HCT116 (cell line): Measurements from ENCODE around the gene ASIC5. TPM values are rescaled to one million over a fixed set of nuclear protein-coding genes. Genes with fewer than 3 reads are reported as not detected.

Experiments used
- ATAC-seq: fragments of 200-7000 bp; cut with Tn5 transposase; 2 replicates; pipeline ENCODE4 v1.9.1; 2020; ENCODE audit warnings: mild to moderate bottlenecking, moderate library complexity
- BruUV-seq: library from RNA; stranded (reverse); fragments of 400-500 nt; replicated peaks from 2 replicates; lab custom pipeline; 2021; lab: Mats Ljungman, UMichigan
- CTCF ChIA-PET: fragments of 300-600 bp; sonication (Branson Sonifier 250); formaldehyde crosslinking; loops from one replicate; lab custom pipeline; 2021; ENCODE audit warnings: antibody characterized with exemption; lab: Charles Lee
- POLR2A ChIA-PET: fragments of 300-600, 350-600 bp; sonication (Branson Sonifier 250); formaldehyde crosslinking; loops from one replicate; lab custom pipeline; 2021; ENCODE audit warnings: antibody characterized with exemption; lab: Charles Lee
- RAD21 ChIA-PET, 2 experiments: fragments of 300-600 bp; sonication (Branson Sonifier 250); formaldehyde crosslinking; loops; one replicate each; lab custom pipeline; 2023; ENCODE audit warnings: low total read pairs in 2 of 2; ENCODE audit not compliant: uncharacterized antibody in 2 of 2, unreplicated experiment in 2 of 2, low non-redundant PET in 1 of 2; lab: Charles Lee
- DNase-seq: peaks from one replicate; pipeline ENCODE4 v3.0.0-alpha.2; 2010; ENCODE audit warnings: low read depth, low spot score
- H2AFZ ChIP-seq: fragments of 200-600 bp; shearing (Covaris generic), sonication (generic); 2 replicates; pipeline ENCODE4 v1.6.1; 2017; ENCODE audit warnings: low read depth, mixed run types, mixed read lengths, antibody characterized with exemption, low read length; ENCODE audit not compliant: poor library complexity, severe bottlenecking
- H3K27ac ChIP-seq: 2 replicates; pipeline ENCODE4 v1.5.1; 2012; ENCODE audit warnings: low read depth, low read length
- H3K27me3 ChIP-seq: fragments of 200-600 bp; sonication (generic); 2 replicates; pipeline ENCODE4 v1.6.1; 2016; ENCODE audit warnings: mixed run types, low read length, mixed read lengths; ENCODE audit not compliant: insufficient read depth
- H3K36me3 ChIP-seq, 2 experiments: fragments of 200-500 bp in 1 of 2; fragments of 200-600 bp in 1 of 2; sonication (Bioruptor generic) in 1 of 2; sonication (generic) in 1 of 2; 2 replicates each; pipeline versions ENCODE4 v1.5.1 to v1.6.1; 2014 to 2016; ENCODE audit warnings: low read length in 2 of 2, inconsistent platforms in 1 of 2, mixed read lengths in 1 of 2, mixed run types in 1 of 2; ENCODE audit not compliant: insufficient read depth in 2 of 2, control insufficient read depth in 1 of 2
- H3K4me1 ChIP-seq, 2 experiments: fragments of 200-600 bp in 1 of 2; sonication (generic) in 1 of 2; 2 replicates each; pipeline versions ENCODE4 v1.5.1 to v1.6.1; 2012 to 2017; ENCODE audit warnings: low read length in 2 of 2, inconsistent platforms in 1 of 2, mild to moderate bottlenecking in 1 of 2, mixed read lengths in 1 of 2, mixed run types in 1 of 2, moderate library complexity in 1 of 2; ENCODE audit not compliant: insufficient read depth in 2 of 2, control insufficient read depth in 1 of 2
- H3K4me2 ChIP-seq: fragments of 200-600 bp; sonication (generic); 2 replicates; pipeline ENCODE4 v1.6.1; 2017; ENCODE audit warnings: mixed run types, low read length, mixed read lengths
- H3K4me3 ChIP-seq, 2 experiments: fragments of 200-600 bp in 1 of 2; sonication (generic) in 1 of 2; replicated peaks in 1 of 2; 2 replicates each; pipeline ENCODE4 v1.5.1; 2011 to 2016; ENCODE audit warnings: low read length in 2 of 2, control low read depth in 1 of 2, low read depth in 1 of 2, mild to moderate bottlenecking in 1 of 2, mixed read lengths in 1 of 2, mixed run types in 1 of 2
- H3K79me2 ChIP-seq: fragments of 200-600 bp; sonication (generic); 2 replicates; pipeline ENCODE4 v1.6.1; 2017; ENCODE audit warnings: mild to moderate bottlenecking, mixed run types, low read length, moderate library complexity, mixed read lengths; ENCODE audit not compliant: insufficient read depth
- H3K9ac ChIP-seq: fragments of 200-600 bp; sonication (generic); 2 replicates; pipeline ENCODE4 v1.6.1; 2016; ENCODE audit warnings: low read length, mixed read lengths
- H3K9me2 ChIP-seq: fragments of 200-600 bp; sonication (generic), shearing (Covaris generic); 2 replicates; pipeline ENCODE4 v1.6.1; 2017; ENCODE audit warnings: mixed run types, mild to moderate bottlenecking, moderate library complexity; ENCODE audit not compliant: insufficient read depth
- H3K9me3 ChIP-seq, 2 experiments: fragments of 200-500 bp in 1 of 2; fragments of 200-600 bp in 1 of 2; sonication (Bioruptor generic) in 1 of 2; sonication (generic) in 1 of 2; 2 replicates each; pipeline ENCODE4 v1.6.1; 2014 to 2017; ENCODE audit warnings: low read length in 2 of 2, mixed read lengths in 2 of 2, inconsistent platforms in 1 of 2, low read depth in 1 of 2, mild to moderate bottlenecking in 1 of 2, mixed run types in 1 of 2, moderate library complexity in 1 of 2; ENCODE audit not compliant: control insufficient read depth in 1 of 2, insufficient read depth in 1 of 2
- H4K20me1 ChIP-seq: fragments of 200-600 bp; sonication (generic), shearing (Covaris generic); 2 replicates; pipeline ENCODE4 v1.6.1; 2017; ENCODE audit warnings: mixed run types, mild to moderate bottlenecking, moderate library complexity; ENCODE audit not compliant: insufficient read depth
- CEBPB ChIP-seq: IDR thresholded peaks from 2 replicates; pipeline ENCODE4 v1.6.1; 2012; ENCODE audit warnings: low read depth
- EGR1 ChIP-seq: IDR thresholded peaks from 2 replicates; pipeline ENCODE4 v1.6.1; 2012; ENCODE audit warnings: low read depth
- ELF1 ChIP-seq: IDR thresholded peaks from 2 replicates; pipeline ENCODE4 v1.6.1; 2012; ENCODE audit warnings: low read depth, borderline replicate concordance
- EZH2 ChIP-seq: fragments of 200-600 bp; sonication (generic); IDR thresholded peaks from 2 replicates; pipeline ENCODE4 v1.6.1; 2017; ENCODE audit warnings: antibody characterized with exemption, mixed run types
- SP1 ChIP-seq: IDR thresholded peaks from 2 replicates; pipeline ENCODE4 v1.6.1; 2012; ENCODE audit warnings: low read depth
- SRF ChIP-seq: IDR thresholded peaks from 2 replicates; pipeline ENCODE4 v1.6.1; 2012; ENCODE audit warnings: low read depth
- TCF7L2 ChIP-seq: IDR thresholded peaks from 2 replicates; pipeline ENCODE4 v1.7.0; 2011; ENCODE audit warnings: borderline replicate concordance, inconsistent platforms; ENCODE audit not compliant: insufficient read depth, insufficient read length; ENCODE audit errors: extremely low read depth
- YY1 ChIP-seq: IDR thresholded peaks from 2 replicates; pipeline ENCODE4 v1.6.1; 2011; ENCODE audit warnings: low read length, low read depth, moderate library complexity, mild to moderate bottlenecking; ENCODE audit not compliant: insufficient replicate concordance; ENCODE audit errors: extremely low read depth
- ZFX ChIP-seq: fragments of 450-650 bp; IDR thresholded peaks from 2 replicates; pipeline ENCODE4 v1.6.1; 2017
- ZNF274 ChIP-seq: fragments of 200-500 bp; sonication (Bioruptor generic); IDR thresholded peaks from 2 replicates; pipeline ENCODE4 v1.6.1; 2014; ENCODE audit warnings: mild to moderate bottlenecking, low read depth, low read length, inconsistent platforms
- intact Hi-C: fragments of 100-400 bp; cut with micrococcal nuclease; formaldehyde crosslinking; loops from 2 replicates; pipeline ENCODE4 v1.10.0; 2022
- total RNA-seq: library from RNA; stranded (reverse); gene quantifications from one replicate; pipeline ENCODE4 v1.2.1, GENCODE V29; 2021; ENCODE audit not compliant: unreplicated experiment
- TF ChIP-seq, protein P1 (sequence below), 3 experiments: fragments of 200-600 bp in 1 of 3; sonication (generic) in 1 of 3; IDR thresholded peaks in 2 of 3; conservative IDR thresholded peaks in 1 of 3; 2 replicates each; pipeline ENCODE4 v1.5.1; 2012 to 2017; ENCODE audit warnings: low read depth in 2 of 3, low read length in 2 of 3, antibody characterized with exemption in 1 of 3, borderline replicate concordance in 1 of 3, control low read depth in 1 of 3, mild to moderate bottlenecking in 1 of 3, mixed read lengths in 1 of 3, mixed run types in 1 of 3, moderate library complexity in 1 of 3; ENCODE audit not compliant: insufficient read depth in 1 of 3
- TF ChIP-seq, protein P2 (sequence below): IDR thresholded peaks from 2 replicates; pipeline ENCODE4 v1.6.1; 2012
- TF ChIP-seq, protein P3 (sequence below): IDR thresholded peaks from 2 replicates; pipeline ENCODE4 v1.6.1; 2011; ENCODE audit warnings: mild to moderate bottlenecking, low read length, moderate library complexity; ENCODE audit not compliant: insufficient replicate concordance; ENCODE audit errors: extremely low read depth
- TF ChIP-seq, protein P4 (sequence below): IDR thresholded peaks from 2 replicates; pipeline ENCODE4 v1.6.1; 2012

The ASIC5 gene
- total RNA-seq, 1 experiment from 2014 or later, result not detected

DNA sequence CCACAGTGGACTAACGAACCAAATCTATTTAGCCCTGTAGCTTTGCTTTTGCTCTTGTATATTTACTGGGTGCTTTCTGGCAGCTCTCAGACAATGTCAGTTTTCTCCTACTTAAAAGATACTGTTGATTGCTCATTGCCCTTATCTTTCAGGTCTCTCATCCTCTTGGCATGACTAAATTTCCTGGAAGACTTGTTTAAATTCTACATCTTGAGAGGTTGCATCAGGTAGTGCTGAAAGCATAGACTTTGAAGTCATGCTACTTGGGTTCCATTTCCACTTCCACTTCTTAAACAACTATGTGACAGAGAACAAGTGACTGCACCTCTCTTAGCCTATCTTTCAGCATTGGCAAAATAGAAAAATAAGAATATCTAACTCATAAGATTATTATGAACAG, 45.8 kb upstream of the ASIC5 start:
- no peak overlapping the region for H3K9ac ChIP-seq
- no peak for ATAC-seq
- TF ChIP-seq ZNF274 (no peak), CEBPB (no peak), YY1 (no peak), SRF (no peak), SP1 (no peak), EGR1 (no peak), EZH2 (no peak), ZFX (no peak), ELF1 (no peak), TCF7L2 (no peak)
- TF ChIP-seq, protein P1, sequence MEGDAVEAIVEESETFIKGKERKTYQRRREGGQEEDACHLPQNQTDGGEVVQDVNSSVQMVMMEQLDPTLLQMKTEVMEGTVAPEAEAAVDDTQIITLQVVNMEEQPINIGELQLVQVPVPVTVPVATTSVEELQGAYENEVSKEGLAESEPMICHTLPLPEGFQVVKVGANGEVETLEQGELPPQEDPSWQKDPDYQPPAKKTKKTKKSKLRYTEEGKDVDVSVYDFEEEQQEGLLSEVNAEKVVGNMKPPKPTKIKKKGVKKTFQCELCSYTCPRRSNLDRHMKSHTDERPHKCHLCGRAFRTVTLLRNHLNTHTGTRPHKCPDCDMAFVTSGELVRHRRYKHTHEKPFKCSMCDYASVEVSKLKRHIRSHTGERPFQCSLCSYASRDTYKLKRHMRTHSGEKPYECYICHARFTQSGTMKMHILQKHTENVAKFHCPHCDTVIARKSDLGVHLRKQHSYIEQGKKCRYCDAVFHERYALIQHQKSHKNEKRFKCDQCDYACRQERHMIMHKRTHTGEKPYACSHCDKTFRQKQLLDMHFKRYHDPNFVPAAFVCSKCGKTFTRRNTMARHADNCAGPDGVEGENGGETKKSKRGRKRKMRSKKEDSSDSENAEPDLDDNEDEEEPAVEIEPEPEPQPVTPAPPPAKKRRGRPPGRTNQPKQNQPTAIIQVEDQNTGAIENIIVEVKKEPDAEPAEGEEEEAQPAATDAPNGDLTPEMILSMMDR (IDR thresholded peaks at IDR 0.05 in 2 of 3, conservative IDR thresholded peaks at IDR 0.05 in 1 of 3; ENCODE audit: borderline replicate concordance in 1 of 3, insufficient read depth in 1 of 3, low read depth in 2 of 3, low read length in 2 of 3), result no peak
- TF ChIP-seq, protein P2, sequence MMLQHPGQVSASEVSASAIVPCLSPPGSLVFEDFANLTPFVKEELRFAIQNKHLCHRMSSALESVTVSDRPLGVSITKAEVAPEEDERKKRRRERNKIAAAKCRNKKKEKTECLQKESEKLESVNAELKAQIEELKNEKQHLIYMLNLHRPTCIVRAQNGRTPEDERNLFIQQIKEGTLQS, result no peak
- TF ChIP-seq, protein P3, sequence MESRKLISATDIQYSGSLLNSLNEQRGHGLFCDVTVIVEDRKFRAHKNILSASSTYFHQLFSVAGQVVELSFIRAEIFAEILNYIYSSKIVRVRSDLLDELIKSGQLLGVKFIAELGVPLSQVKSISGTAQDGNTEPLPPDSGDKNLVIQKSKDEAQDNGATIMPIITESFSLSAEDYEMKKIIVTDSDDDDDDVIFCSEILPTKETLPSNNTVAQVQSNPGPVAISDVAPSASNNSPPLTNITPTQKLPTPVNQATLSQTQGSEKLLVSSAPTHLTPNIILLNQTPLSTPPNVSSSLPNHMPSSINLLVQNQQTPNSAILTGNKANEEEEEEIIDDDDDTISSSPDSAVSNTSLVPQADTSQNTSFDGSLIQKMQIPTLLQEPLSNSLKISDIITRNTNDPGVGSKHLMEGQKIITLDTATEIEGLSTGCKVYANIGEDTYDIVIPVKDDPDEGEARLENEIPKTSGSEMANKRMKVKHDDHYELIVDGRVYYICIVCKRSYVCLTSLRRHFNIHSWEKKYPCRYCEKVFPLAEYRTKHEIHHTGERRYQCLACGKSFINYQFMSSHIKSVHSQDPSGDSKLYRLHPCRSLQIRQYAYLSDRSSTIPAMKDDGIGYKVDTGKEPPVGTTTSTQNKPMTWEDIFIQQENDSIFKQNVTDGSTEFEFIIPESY, result no peak
- TF ChIP-seq, protein P4, sequence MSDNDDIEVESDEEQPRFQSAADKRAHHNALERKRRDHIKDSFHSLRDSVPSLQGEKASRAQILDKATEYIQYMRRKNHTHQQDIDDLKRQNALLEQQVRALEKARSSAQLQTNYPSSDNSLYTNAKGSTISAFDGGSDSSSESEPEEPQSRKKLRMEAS, result no peak
- TF ChIP-seq, all 23 proteins: peak for 0
- DNase-seq, result no peak
- H3K9me3 ChIP-seq, result no peaks in the 10 kb centered on the region
- no peaks in the 10 kb centered on the region for H3K27me3 ChIP-seq
- ChIA-PET POLR2A (no interaction called here), RAD21 (no interaction called here), CTCF (no interaction called here)
- no peak overlapping the region for H3K27ac ChIP-seq
- H3K4me1 ChIP-seq, result no peaks in the 10 kb centered on the region
- H3K4me3 ChIP-seq, result no peak overlapping the region
- H3K9me2 ChIP-seq, result no peaks in the 10 kb centered on the region; the same call in 1 of the 2 replicates
- no peak overlapping the region for H3K4me2 ChIP-seq
- no peak overlapping the region for H2AFZ ChIP-seq
- no TSS peak for BruUV-seq
- H3K36me3 ChIP-seq, result no peaks in the 10 kb centered on the region
- intact Hi-C loops, result no loop called here
- H4K20me1 ChIP-seq, result no peaks in the 10 kb centered on the region; the same call in 1 of the 2 replicates
- H3K79me2 ChIP-seq, result no peaks in the 10 kb centered on the region
